ENCODE results near the gene MNX1. TPM values are rescaled to one million over a fixed set of nuclear protein-coding genes. Genes with fewer than 3 reads are reported as not detected.

MNX1 gene
- total and polyA plus RNA-seq, 9 of the 15 experiments (the other 6 are each of a cell fraction or from before 2014, with no cell fraction given), result 0.15 to 8.0 (median 1.4) TPM

- no peak overlapping the region for H3K27ac ChIP-seq (ENCODE audit: extremely low read depth, low read depth, low read length)
- FAIRE-seq, result no peak
- ChIA-PET POLR2A (interaction anchor here (1.2 kb wide), 1 partner anchor 11 kb away, joined by 3 read pairs; no protein-coding TSS in a partner anchor), CTCF (ENCODE audit: low intra/inter-chr PET ratio) (no interaction called here)
- DNase-seq (ENCODE audit: extremely low read depth in 1 of 4, low spot score in 3 of 4), result no peak
- H3K27me3 ChIP-seq (ENCODE audit: control insufficient read depth in 2 of 2, insufficient read depth in 2 of 2, low read length in 2 of 2), result peaks cover 59 to 68% of the 10 kb centered on the region in 2 experiments
- no peak for TF ChIP-seq CBFB (CRISPR knock-in tag; IDR thresholded peaks at IDR 0.05)
- TF ChIP-seq JUND (IDR thresholded peaks at IDR 0.05; ENCODE audit: borderline replicate concordance, low read depth, low read length), result no peak
- no peak for TF ChIP-seq JUND (tag; IDR thresholded peaks at IDR 0.05; ENCODE audit: borderline replicate concordance, low read depth, low read length)
- no peak for TF ChIP-seq TRIM28 (IDR thresholded peaks at IDR 0.05)
- TF ChIP-seq HSF4 (CRISPR knock-in tag; IDR thresholded peaks at IDR 0.05; ENCODE audit: borderline replicate concordance), result no peak
- H3K4me3 ChIP-seq, result no peak overlapping the region
- H3K4me2 ChIP-seq (ENCODE audit: insufficient read depth, low read length), result no peak overlapping the region
- WGBS (ENCODE audit: insufficient coverage, low coverage, missing lambda C conversion rate), result 2% methylated on average over 4 of the region's 4 CpGs
- no peaks in the 10 kb centered on the region for H3K9me1 ChIP-seq (ENCODE audit: control insufficient read depth, insufficient read depth, low read length)
- H2AFZ ChIP-seq (ENCODE audit: low read depth, low read length), result no peak overlapping the region
- H3K4me1 ChIP-seq (replicated peaks in 1 of 2; ENCODE audit: control insufficient read depth in 2 of 2, insufficient read depth in 2 of 2, low read length in 2 of 2), result no peaks in the 10 kb centered on the region
- no peaks in the 10 kb centered on the region for H3K36me3 ChIP-seq (ENCODE audit: control insufficient read depth, insufficient read depth, low read length)
- peaks cover 9% of the 10 kb centered on the region; the same call in 1 of the 2 replicates for H3K9me3 ChIP-seq (replicated peaks; ENCODE audit: control insufficient read depth, insufficient read depth, low read depth, low read length)
- in situ Hi-C loops (cut with MboI), result loop anchor here (10.0 kb wide), 1 partner anchor 765 kb away; no protein-coding TSS in a partner anchor
- BruUV-seq (replicated peaks), result no TSS peak
- intact Hi-C loops (cut with micrococcal nuclease), result loop anchor here (10.0 kb wide), 1 partner anchor 155 kb away; no protein-coding TSS in a partner anchor
- no peak overlapping the region for H3K9ac ChIP-seq (ENCODE audit: insufficient read depth in 1 of 2, low read depth in 2 of 2, low read length in 2 of 2)
- no peaks in the 10 kb centered on the region for H4K20me1 ChIP-seq (replicated peaks; ENCODE audit: control insufficient read depth, insufficient read depth, low read length)
- no peak for ATAC-seq
- no peaks in the 10 kb centered on the region for H3K79me2 ChIP-seq (ENCODE audit: control insufficient read depth, insufficient read depth, low read length)
These were observed 49.1 kb upstream of the MNX1 start for GRCh38 chr7:157059534-157059933.

GRCh38 chr7:157058701-157059100 lies 48.2 kb upstream of the MNX1 start:
- ChIA-PET CTCF (ENCODE audit: low intra/inter-chr PET ratio) (no interaction called here), POLR2A (interaction anchor here (0.5 kb wide), 1 partner anchor 15 kb away, joined by 3 read pairs; no protein-coding TSS in a partner anchor)
- H3K4me3 ChIP-seq, result no peak overlapping the region
- H3K79me2 ChIP-seq (ENCODE audit: control insufficient read depth, insufficient read depth, low read length), result no peaks in the 10 kb centered on the region
- H3K27me3 ChIP-seq (ENCODE audit: control insufficient read depth in 2 of 2, insufficient read depth in 2 of 2, low read length in 2 of 2), result peaks cover 63 to 75% of the 10 kb centered on the region in 2 experiments
- no peak overlapping the region for H2AFZ ChIP-seq (ENCODE audit: low read depth, low read length)
- no peak for ATAC-seq
- no peaks in the 10 kb centered on the region for H3K9me1 ChIP-seq (ENCODE audit: control insufficient read depth, insufficient read depth, low read length)
- no peak for DNase-seq (ENCODE audit: extremely low read depth in 1 of 4, low spot score in 3 of 4)
- no peaks in the 10 kb centered on the region for H4K20me1 ChIP-seq (replicated peaks; ENCODE audit: control insufficient read depth, insufficient read depth, low read length)
- H3K4me2 ChIP-seq (ENCODE audit: insufficient read depth, low read length), result no peak overlapping the region
- H3K9ac ChIP-seq (ENCODE audit: insufficient read depth in 1 of 2, low read depth in 2 of 2, low read length in 2 of 2), result no peak overlapping the region
- in situ Hi-C loops (cut with MboI) (loop anchor here (10.0 kb wide), 1 partner anchor 766 kb away; no protein-coding TSS in a partner anchor), intact Hi-C loops (cut with micrococcal nuclease) (loop anchor here (10.0 kb wide), 1 partner anchor 154 kb away; no protein-coding TSS in a partner anchor)
- FAIRE-seq, result no peak
- no TSS peak for BruUV-seq (replicated peaks)
- H3K36me3 ChIP-seq (ENCODE audit: control insufficient read depth, insufficient read depth, low read length), result no peaks in the 10 kb centered on the region
- no peaks in the 10 kb centered on the region for H3K4me1 ChIP-seq (replicated peaks in 1 of 2; ENCODE audit: control insufficient read depth in 2 of 2, insufficient read depth in 2 of 2, low read length in 2 of 2)
- under 1% methylated on average over 10 of the region's 10 CpGs for WGBS (ENCODE audit: insufficient coverage, low coverage, missing lambda C conversion rate)
- no peak overlapping the region for H3K27ac ChIP-seq (ENCODE audit: extremely low read depth, low read depth, low read length)
- H3K9me3 ChIP-seq (replicated peaks; ENCODE audit: control insufficient read depth, insufficient read depth, low read depth, low read length), result peaks cover 7% of the 10 kb centered on the region; the same call in 1 of the 2 replicates
- TF ChIP-seq ZNF655 (CRISPR knock-in tag; IDR thresholded peaks at IDR 0.05) (no peak), E4F1 (CRISPR knock-in tag; IDR thresholded peaks at IDR 0.05; ENCODE audit: borderline replicate concordance) (no peak), SAP30 (IDR thresholded peaks at IDR 0.05; ENCODE audit: borderline replicate concordance, insufficient read depth, low read depth, low read length, poor library complexity, severe bottlenecking) (no peak), KAT7 (CRISPR knock-in tag; IDR thresholded peaks at IDR 0.05; ENCODE audit: borderline replicate concordance) (no peak), ZNF445 (CRISPR knock-in tag; IDR thresholded peaks at IDR 0.05; ENCODE audit: low read depth) (no peak), NONO (IDR thresholded peaks at IDR 0.05; ENCODE audit: low read depth in 2 of 2, low read length in 1 of 2) (no peak), TBP (optimal IDR thresholded peaks at IDR 0.05; ENCODE audit: low read depth, low read length) (no peak)
